ENCODE data around the gene ZBED1.
"Not testable (repeated sequence)": the region's sequence is repeated elsewhere in the genome, so short reads cannot be mapped to it uniquely, and the experiment has no call there.

DNA sequence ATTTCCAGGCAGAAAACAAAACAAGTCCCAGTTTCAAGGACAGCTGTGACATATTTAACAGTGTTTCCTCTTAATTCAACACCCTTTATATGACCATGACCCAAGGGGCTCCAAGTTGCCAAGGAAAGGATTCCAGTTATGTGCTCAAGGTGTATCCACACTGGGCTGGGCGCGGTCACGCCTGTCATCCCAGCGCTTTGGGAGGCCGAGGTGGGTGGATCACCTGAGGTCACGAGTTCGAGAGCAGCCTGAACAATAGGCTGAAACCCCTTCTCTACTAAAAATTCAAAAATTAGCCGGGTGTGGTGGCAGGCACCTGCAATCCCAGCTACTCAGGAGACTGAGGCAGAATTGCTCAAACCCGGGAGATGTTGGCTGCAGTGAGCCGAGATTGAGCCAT is 29.6 kb downstream of the ZBED1 start:
- not testable (repeated sequence) for TF ChIP-seq POLR2A, TAF1, POLR2AphosphoS5 (IDR thresholded peaks at IDR 0.05; ENCODE audit: low read depth, low read length)
